Epithelial cell of esophagus (primary cell): ENCODE results near the gene CARD11.

Experiments
- DNase-seq: peaks from one replicate; pipeline ENCODE4 v3.0.0; 2010; ENCODE audit warnings: low read depth
- H3K4me3 ChIP-seq: 2 replicates; pipeline ENCODE4 v1.5.1; 2011; ENCODE audit warnings: mild to moderate bottlenecking, low read length, control low read depth
- CTCF ChIP-seq: IDR thresholded peaks from 2 replicates; pipeline ENCODE4 v1.5.1; 2011; ENCODE audit warnings: low read depth, mild to moderate bottlenecking, low read length, control low read depth, inconsistent platforms; ENCODE audit not compliant: insufficient read depth; ENCODE audit errors: missing control alignments

The CARD11 gene

GRCh38 chr7:2941216-2941859, 102.3 kb downstream of the CARD11 start:
- no peak for DNase-seq

GRCh38 chr7:2940466-2940865, 103.2 kb downstream of the CARD11 start:
- no peak overlapping the region for H3K4me3 ChIP-seq
- no peak for TF ChIP-seq CTCF
- DNase-seq: no peak

More at GRCh38 chr7:2941216-2941859, 102.3 kb downstream of the CARD11 start:
- no peak for TF ChIP-seq CTCF
- no peak overlapping the region for H3K4me3 ChIP-seq

- no peak overlapping the region for H3K4me3 ChIP-seq
- peak; percentile 28 for DNase-seq
- TF ChIP-seq CTCF: no peak
Measured at GRCh38 chr7:2939193-2939885, 104.3 kb downstream of the CARD11 start.

GRCh38 chr7:2938514-2939192, 105.0 kb downstream of the CARD11 start:
- H3K4me3 ChIP-seq: no peak overlapping the region
- no peak for DNase-seq
- TF ChIP-seq CTCF: no peak

- DNase-seq: no peak
- H3K4me3 ChIP-seq: no peak overlapping the region
- no peak for TF ChIP-seq CTCF
Measured at GRCh38 chr7:2937701-2938513, 105.8 kb downstream of the CARD11 start.

- no peak for TF ChIP-seq CTCF
- no peak for DNase-seq
Measured at GRCh38 chr7:2936891-2937580, 106.6 kb downstream of the CARD11 start.

More at GRCh38 chr7:2936891-2937580, 106.6 kb downstream of the CARD11 start:
- H3K4me3 ChIP-seq: no peak overlapping the region
